GM12878 (cell line): ENCODE results near the gene HMGXB4. TPM values are rescaled to one million over a fixed set of nuclear protein-coding genes. Genes with fewer than 3 reads are reported as not detected.

Source experiments
- ATAC-seq: fragments of 200-7000 bp; cut with Tn5 transposase; 3 replicates; pipeline ENCODE4 v1.9.1; 2020; ENCODE audit warnings: mild to moderate bottlenecking, moderate library complexity
- BruUV-seq: library from RNA; stranded (reverse); fragments of 400-500 nt; replicated peaks from 2 replicates; lab custom pipeline; 2021; lab: Mats Ljungman, UMichigan
- CTCF ChIA-PET: fragments of 300-600 bp; sonication (Branson Sonifier 250); formaldehyde crosslinking; extraction: SDS; loops from one replicate; lab custom pipeline; 2021; ENCODE audit warnings: inconsistent platforms; lab: Yijun Ruan, JAX
- POLR2A ChIA-PET: fragments of 350-600 bp; formaldehyde crosslinking; extraction: SDS; loops from one replicate; lab custom pipeline; 2021; ENCODE audit warnings: inconsistent platforms; lab: Charles Lee
- RAD21 ChIA-PET: fragments of 300-600 bp; sonication (Branson Sonifier 250); formaldehyde crosslinking; loops from one replicate; lab custom pipeline; 2023; ENCODE audit warnings: antibody characterized with exemption; ENCODE audit not compliant: unreplicated experiment; lab: Charles Lee
- SMC1A ChIA-PET: fragments of 300-600 bp; sonication (Branson Sonifier 250); formaldehyde crosslinking; loops from one replicate; lab custom pipeline; 2023; ENCODE audit not compliant: unreplicated experiment, uncharacterized antibody; lab: Charles Lee
- DNase-seq: peaks from one replicate; pipeline ENCODE4 v3.0.0-alpha.2; 2011; ENCODE audit warnings: low read depth, low spot score
- FAIRE-seq: peaks from 3 replicates; lab custom pipeline; 2011; peaks lifted over from hg19 to GRCh38; lab: Jason Lieb, UNC
- H2AFZ ChIP-seq: 2 replicates; pipeline ENCODE4 v1.6.0; 2011; ENCODE audit warnings: low read depth, low read length, control low read depth; ENCODE audit not compliant: control insufficient read depth
- H3K27ac ChIP-seq: 2 replicates; pipeline ENCODE4 v1.5.1; 2011; ENCODE audit warnings: control low read depth; ENCODE audit not compliant: control insufficient read depth, insufficient read depth
- H3K27me3 ChIP-seq, 2 experiments: replicated peaks in 1 of 2; 2 replicates each; pipeline versions ENCODE4 v1.6.0 to v1.6.1; 2011; ENCODE audit warnings: low read length in 1 of 2; ENCODE audit not compliant: control insufficient read depth in 2 of 2, insufficient read depth in 2 of 2
- H3K36me3 ChIP-seq, 2 experiments: 2 replicates each; pipeline ENCODE4 v1.5.1; 2011; ENCODE audit warnings: low read length in 1 of 2; ENCODE audit not compliant: control insufficient read depth in 2 of 2, insufficient read depth in 2 of 2
- H3K4me1 ChIP-seq: 2 replicates; pipeline ENCODE4 v1.6.1; 2011; ENCODE audit warnings: mild to moderate bottlenecking, low read length, moderate library complexity, mixed read lengths; ENCODE audit not compliant: control insufficient read depth, insufficient read depth
- H3K4me2 ChIP-seq: 2 replicates; pipeline ENCODE4 v1.6.0; 2011; ENCODE audit warnings: control low read depth; ENCODE audit not compliant: control insufficient read depth, insufficient read depth
- H3K4me3 ChIP-seq: fragments of 200-600 bp; sonication (generic); 2 replicates; pipeline ENCODE4 v1.5.1; 2016
- H3K79me2 ChIP-seq: 2 replicates; pipeline ENCODE4 v1.6.0; 2011; ENCODE audit warnings: low read length; ENCODE audit not compliant: control insufficient read depth, insufficient read depth
- H3K9ac ChIP-seq: 2 replicates; pipeline ENCODE4 v1.8.0; 2011; ENCODE audit warnings: low read length, control low read depth, mixed read lengths; ENCODE audit not compliant: control insufficient read depth, insufficient read depth
- H3K9me3 ChIP-seq: replicated peaks from 3 replicates; pipeline ENCODE4 v1.5.1; 2011; ENCODE audit warnings: mild to moderate bottlenecking, low read length; ENCODE audit not compliant: control insufficient read depth, insufficient read depth
- H4K20me1 ChIP-seq: 2 replicates; pipeline ENCODE4 v1.6.0; 2011; ENCODE audit not compliant: control insufficient read depth, insufficient read depth
- BCL3 ChIP-seq: IDR thresholded peaks from 2 replicates; pipeline ENCODE4 v1.6.1; 2011; ENCODE audit warnings: borderline replicate concordance, low read depth, mild to moderate bottlenecking, moderate library complexity, low read length; ENCODE audit not compliant: insufficient read depth, poor library complexity, severe bottlenecking
- CREB1 ChIP-seq: IDR thresholded peaks from 2 replicates; pipeline ENCODE4 v1.6.1; 2012; ENCODE audit warnings: low read depth, mild to moderate bottlenecking, inconsistent platforms
- CREM ChIP-seq: IDR thresholded peaks from 2 replicates; pipeline ENCODE4 v1.6.1; 2014; ENCODE audit warnings: antibody characterized with exemption, low read depth
- EED ChIP-seq: sonication (generic); IDR thresholded peaks from 2 replicates; pipeline ENCODE4 v1.6.1; 2016; ENCODE audit warnings: antibody characterized with exemption, low read depth
- ETV6 ChIP-seq, 2 experiments: fragments of 450-650 bp in 1 of 2; IDR thresholded peaks in 1 of 2; conservative IDR thresholded peaks in 1 of 2; 2 replicates each; pipeline ENCODE4 v1.6.1; 2014; ENCODE audit warnings: antibody characterized with exemption in 1 of 2, borderline replicate concordance in 1 of 2, low read depth in 1 of 2, mild to moderate bottlenecking in 1 of 2, moderate library complexity in 1 of 2
- FOXK2 ChIP-seq: fragments of 450-650 bp; IDR thresholded peaks from 2 replicates; pipeline ENCODE4 v1.6.1; 2017; ENCODE audit warnings: mild to moderate bottlenecking, moderate library complexity
- FOXM1 ChIP-seq: IDR thresholded peaks from 2 replicates; pipeline ENCODE4 v1.6.1; 2012; ENCODE audit warnings: low read depth, mild to moderate bottlenecking, inconsistent platforms, low read length, moderate library complexity
- IRF3 ChIP-seq: fragments of 450-650 bp; IDR thresholded peaks from 2 replicates; pipeline ENCODE4 v1.6.1; 2014; ENCODE audit warnings: mild to moderate bottlenecking
- JUNB ChIP-seq: IDR thresholded peaks from 2 replicates; pipeline ENCODE4 v1.6.1; 2016; ENCODE audit warnings: antibody characterized with exemption, mild to moderate bottlenecking
- JUND ChIP-seq: IDR thresholded peaks from 2 replicates; pipeline ENCODE4 v1.6.1; 2012; ENCODE audit warnings: low read depth, mild to moderate bottlenecking, low read length, improper control_type of control experiment, moderate library complexity
- MYC ChIP-seq: IDR thresholded peaks from 2 replicates; pipeline ENCODE4 v1.6.1; 2011; ENCODE audit warnings: mild to moderate bottlenecking, low read length, moderate library complexity, inconsistent platforms; ENCODE audit not compliant: insufficient read depth, insufficient replicate concordance, insufficient read length, severe bottlenecking
- NFIC ChIP-seq: IDR thresholded peaks from 2 replicates; pipeline ENCODE4 v1.6.1; 2012; ENCODE audit warnings: low read depth, mild to moderate bottlenecking, inconsistent platforms, low read length, moderate library complexity
- RAD21 ChIP-seq: IDR thresholded peaks from 2 replicates; pipeline ENCODE4 v1.6.1; 2011; ENCODE audit warnings: mild to moderate bottlenecking, low read depth, low read length, moderate library complexity; ENCODE audit not compliant: insufficient read depth
- RBBP5 ChIP-seq: fragments of 200-600 bp; sonication (generic); conservative IDR thresholded peaks from 2 replicates; pipeline ENCODE4 v1.6.1; 2016
- RUNX3 ChIP-seq: IDR thresholded peaks from 2 replicates; pipeline ENCODE4 v1.6.1; 2012; ENCODE audit warnings: low read length, inconsistent platforms
- SUZ12 ChIP-seq: fragments of 200-600 bp; sonication (generic); IDR thresholded peaks from one replicate; pipeline ENCODE4 v1.6.1; 2018; ENCODE audit warnings: antibody characterized with exemption, mild to moderate bottlenecking; ENCODE audit not compliant: unreplicated experiment
- TCF3 ChIP-seq: IDR thresholded peaks from 2 replicates; pipeline ENCODE4 v1.6.1; 2012; ENCODE audit warnings: low read depth, mild to moderate bottlenecking, low read length, borderline replicate concordance; ENCODE audit not compliant: insufficient read depth
- WRNIP1 ChIP-seq: IDR thresholded peaks from 2 replicates; pipeline ENCODE4 v1.6.1; 2011; ENCODE audit warnings: low read depth, low read length, improper control_type of control experiment, borderline replicate concordance
- ZBED1 ChIP-seq: IDR thresholded peaks from 2 replicates; pipeline ENCODE4 v1.6.1; 2016; ENCODE audit warnings: borderline replicate concordance
- WGBS: methylation state at CpG from one replicate; pipeline ENCODE4 v1.1.6; 2016; ENCODE audit warnings: low lambda C conversion rate; ENCODE audit not compliant: insufficient replicate concordance, insufficient coverage; ENCODE audit errors: missing lambda C conversion rate; 5-methylcytosine and 5-hydroxymethylcytosine counted together
- in situ Hi-C: fragments of 300-500 bp; cut with MboI; formaldehyde crosslinking; loops from 9 replicates; pipeline ENCODE4 v1.14.3; 2018; ENCODE audit warnings: mixed read lengths
- intact Hi-C: fragments of 100-400 bp; cut with micrococcal nuclease; formaldehyde crosslinking; loops from one replicate; pipeline ENCODE4 v1.14.2; 2022; ENCODE audit not compliant: unreplicated experiment
- polyA plus RNA-seq, 11 experiments: library from polyadenylated mRNA; depleted of rRNA in 4 of 11; unstranded in 6 of 11; stranded (reverse) in 5 of 11; fragments of >200 nt; fragmentation: Nextera tagmentation in 4 of 11; fragmentation: Illumina TruSeq in 1 of 11; extraction: Ambion mirVana in 4 of 11; extraction: Trizol in 1 of 11; gene quantifications; 1 replicate in 1 of 11; 2 replicates in 10 of 11; pipeline versions ENCODE4 v1.2.1 to v1.2.3, GENCODE V29; 2011 to 2016; ENCODE audit warnings: inconsistent platforms in 2 of 11, missing spikeins in 2 of 11, low read depth in 1 of 11
- total RNA-seq, 4 experiments: library from RNA; depleted of rRNA in 3 of 4; stranded (reverse); fragments of >200 nt in 3 of 4; fragmentation: Illumina TruSeq in 1 of 4; extraction: Trizol in 1 of 4; gene quantifications; 2 replicates each; pipeline versions ENCODE4 v1.2.1 to v1.2.3, GENCODE V29; 2013 to 2021

HMGXB4 gene
- total and polyA plus RNA-seq, 10 of the 15 experiments (the other 5 are each of a cell fraction or from before 2014, with no cell fraction given), result 15.5 to 44.5 (median 24.9) TPM

GRCh38 chr22:35313311-35314121 lies 56.2 kb downstream of the HMGXB4 start:
- FAIRE-seq (no peak), DNase-seq (no peak), ATAC-seq (peak; percentile 9)
- Histone ChIP-seq H3K36me3 (peaks cover 0 to 2% of the 10 kb centered on the region in 2 experiments; a peak in 3 of 4 replicates), H3K9me3 (no peaks in the 10 kb centered on the region), H3K27ac (peak overlapping the region; percentile 33; the same call in 1 of the 2 replicates), H2AFZ (no peak overlapping the region), H3K27me3 (no peaks in the 10 kb centered on the region), H3K9ac (no peak overlapping the region; the same call in 1 of the 2 replicates), H3K4me1 (peaks cover 52% of the 10 kb centered on the region), H3K4me2 (peak overlapping the region; percentile 71), H4K20me1 (peaks cover 2% of the 10 kb centered on the region; the same call in 1 of the 2 replicates), H3K79me2 (peaks cover 7% of the 10 kb centered on the region), H3K4me3 (no peak overlapping the region)
- ChIA-PET CTCF (interaction anchor here (0.7 kb wide), 1 partner anchor 17 kb away, joined by 3 read pairs; no protein-coding TSS in a partner anchor), POLR2A (interaction anchor here (0.6 kb wide), 1 partner anchor 78 kb away, joined by 5 read pairs; no protein-coding TSS in a partner anchor), SMC1A (interaction anchor here (1.7 to 1.9 kb wide), 2 partner anchors 11 to 20 kb away, joined by 3 to 5 read pairs; no protein-coding TSS in a partner anchor), RAD21 (no interaction called here)
- in situ Hi-C loops (no loop called here), intact Hi-C loops (no loop called here)
- 74% methylated on average over 13 of the region's 14 CpGs for WGBS
- BruUV-seq, result no TSS peak
- no peak for TF ChIP-seq IRF3
- no peak for TF ChIP-seq MYC
- no peak for TF ChIP-seq RBBP5
- no peak for TF ChIP-seq WRNIP1
- peak; percentile 38 for TF ChIP-seq BCL3
- peak; percentile 87 for TF ChIP-seq JUNB
- peak; percentile 48 for TF ChIP-seq RUNX3
- 0 out of 2 replicates have a peak, but pooled peaks have one; percentile 25 for TF ChIP-seq ZBED1
- TF ChIP-seq JUND, result no peak
- TF ChIP-seq ETV6 (conservative IDR thresholded peaks at IDR 0.05 in 1 of 2, IDR thresholded peaks at IDR 0.05 in 1 of 2; ENCODE audit: borderline replicate concordance in 1 of 2, low read depth in 1 of 2), result 0 out of 4 replicates have a peak, but pooled peaks of 1 of the 2 experiments have one; percentile 17
- TF ChIP-seq FOXK2, result no peak
- peak; percentile 91 for TF ChIP-seq CREB1
- peak; percentile 95 for TF ChIP-seq CREM
- TF ChIP-seq TCF3, result peak; percentile 66; the same call in 1 of the 2 replicates
- peak; percentile 82 for TF ChIP-seq EED
- TF ChIP-seq SUZ12, result no peak
- TF ChIP-seq NFIC, result peak; percentile 61; the same call in 1 of the 2 replicates
- peak; percentile 19; the same call in 1 of the 2 replicates for TF ChIP-seq RAD21
- peak; percentile 60; the same call in 1 of the 2 replicates for TF ChIP-seq FOXM1
